Stimulated activated CD4-positive, alpha-beta T cell treated with anti-CD3 and anti-CD28 coated beads, Interleukin-1b, Interleukin-23, amount 100 ng/mL, for 4 hours (primary cell): ENCODE results near the gene STAT5B.
"Not testable (repeated sequence)": the region's sequence is repeated elsewhere in the genome, so short reads cannot be mapped to it uniquely, and the experiment has no call there.

Experiments used
- DNase-seq, 2 donors: peaks; one replicate each; pipeline ENCODE4 v3.0.0-alpha.2; 2020; ENCODE audit warnings: low read depth in 2 of 2

The STAT5B gene

DNA sequence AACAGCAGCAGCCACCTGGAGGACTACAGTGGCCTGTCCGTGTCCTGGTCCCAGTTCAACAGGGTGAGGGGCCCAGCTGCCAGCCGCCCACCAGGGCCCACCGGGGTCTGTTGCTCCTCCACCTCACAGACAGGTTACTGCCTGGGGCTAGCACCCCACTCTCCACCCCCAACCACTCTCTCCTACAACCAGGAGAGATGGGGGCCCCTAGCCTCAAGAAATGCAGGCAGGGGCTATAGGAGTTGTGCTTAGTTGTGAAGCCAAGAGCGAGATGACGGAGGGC lies 30.1 kb upstream of the STAT5B start:
- no peak for DNase-seq

DNA sequence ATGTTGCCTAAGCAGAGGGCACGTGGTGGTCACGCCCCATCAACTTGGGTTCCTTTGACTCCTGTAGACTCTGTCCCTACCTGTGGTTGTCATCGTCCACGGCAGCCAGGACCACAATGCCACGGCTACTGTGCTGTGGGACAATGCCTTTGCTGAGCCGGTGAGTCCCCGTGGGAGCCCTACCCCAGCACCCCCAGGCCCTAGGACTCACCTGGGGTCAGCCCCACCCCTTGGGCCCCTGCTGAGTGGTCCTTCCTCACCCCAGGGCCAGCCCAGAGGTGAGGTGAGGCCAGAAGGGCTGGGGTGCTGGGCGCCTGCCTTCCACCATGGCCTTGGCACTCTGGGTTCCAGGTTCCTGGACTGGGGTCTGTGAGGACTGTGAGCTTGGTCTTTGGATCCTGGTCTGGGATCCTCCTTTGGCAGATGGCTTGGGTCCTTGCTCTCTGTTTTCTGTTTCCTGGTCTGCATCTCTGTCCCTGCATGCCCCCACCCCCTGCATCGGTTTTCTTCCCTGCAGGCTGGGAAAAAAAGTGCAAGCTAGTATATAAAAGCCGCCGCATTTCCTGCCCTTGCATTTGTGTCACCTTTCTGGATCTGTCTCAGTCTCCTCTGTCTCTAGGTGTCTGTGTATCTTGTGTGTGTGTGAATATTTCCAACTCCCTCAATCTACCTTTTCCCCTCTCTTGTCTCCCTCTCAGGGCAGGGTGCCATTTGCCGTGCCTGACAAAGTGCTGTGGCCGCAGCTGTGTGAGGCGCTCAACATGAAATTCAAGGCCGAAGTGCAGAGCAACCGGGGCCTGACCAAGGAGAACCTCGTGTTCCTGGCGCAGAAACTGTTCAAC lies 29.6 kb upstream of the STAT5B start:
- no peak for DNase-seq

DNA sequence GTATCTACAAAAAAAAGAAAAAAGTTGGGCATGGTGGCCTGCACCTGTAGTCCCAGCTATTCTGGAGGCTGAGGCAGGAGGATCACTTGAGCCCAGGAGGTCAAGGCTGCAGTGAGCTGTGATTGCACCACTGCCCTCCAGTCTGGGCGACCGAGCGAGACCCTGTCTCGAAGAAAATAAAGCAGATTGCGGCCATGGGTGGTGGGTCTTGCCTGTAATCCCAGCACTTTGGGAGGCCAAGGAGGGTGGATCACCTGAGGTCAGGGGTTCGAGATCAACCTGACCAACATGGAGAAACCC lies 28.8 kb upstream of the STAT5B start:
- not testable (repeated sequence) for DNase-seq

DNA sequence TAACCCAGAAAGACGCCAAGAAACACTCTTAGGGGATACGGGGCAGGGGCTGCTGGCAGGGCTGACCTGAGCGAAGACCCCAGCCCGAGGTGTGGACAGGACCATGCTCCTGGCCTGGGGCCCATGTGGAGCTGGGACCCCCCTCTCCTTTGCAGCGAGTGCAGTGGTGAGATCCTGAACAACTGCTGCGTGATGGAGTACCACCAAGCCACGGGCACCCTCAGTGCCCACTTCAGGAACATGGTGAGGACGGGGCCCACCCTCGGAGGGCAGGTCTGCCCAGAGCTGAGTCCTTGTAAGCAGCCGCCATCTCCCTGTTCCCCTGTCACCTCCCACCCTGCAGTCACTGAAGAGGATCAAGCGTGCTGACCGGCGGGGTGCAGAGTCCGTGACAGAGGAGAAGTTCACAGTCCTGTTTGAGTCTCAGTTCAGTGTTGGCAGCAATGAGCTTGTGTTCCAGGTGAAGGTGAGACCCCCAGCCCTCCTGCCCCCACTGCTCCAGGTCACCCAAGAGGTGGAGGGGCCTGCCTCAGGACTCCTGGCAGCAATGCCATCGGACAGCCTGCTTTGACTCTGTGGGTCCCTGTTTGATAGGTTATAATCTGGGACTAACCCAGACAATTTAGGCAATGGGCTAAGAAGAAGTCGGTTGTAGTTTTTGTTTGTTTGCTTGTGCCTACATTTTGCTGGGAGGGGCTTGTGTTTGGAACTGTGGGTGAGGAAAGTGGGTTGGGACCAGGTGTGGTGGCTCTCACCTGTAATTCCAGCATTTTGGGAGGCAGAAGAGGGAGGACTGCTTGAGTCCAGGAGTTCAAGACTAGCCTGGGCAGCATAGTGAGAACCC lies 28.2 kb upstream of the STAT5B start:
- DNase-seq, result no peak

GRCh38 chr17:42303694-42304093 lies 27.5 kb upstream of the STAT5B start:
- no peak for DNase-seq

DNA sequence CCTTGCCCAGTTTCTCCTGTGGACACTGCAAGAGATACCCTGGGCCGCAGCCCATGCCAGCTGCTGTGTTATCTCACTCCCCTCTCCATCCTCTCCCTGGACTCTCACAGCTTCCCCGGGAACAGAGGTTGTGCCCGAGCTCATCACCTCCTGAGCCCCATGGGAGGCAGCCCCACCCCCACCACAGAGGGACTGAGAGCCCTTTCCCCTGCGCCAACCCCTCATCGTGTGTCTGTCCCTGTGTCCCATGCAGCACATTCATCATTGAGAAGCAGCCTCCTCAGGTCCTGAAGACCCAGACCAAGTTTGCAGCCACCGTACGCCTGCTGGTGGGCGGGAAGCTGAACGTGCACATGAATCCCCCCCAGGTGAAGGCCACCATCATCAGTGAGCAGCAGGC lies 24.8 kb upstream of the STAT5B start:
- DNase-seq, result no peak

GRCh38 chr17:42299913-42300312 lies 23.7 kb upstream of the STAT5B start:
- DNase-seq, result not testable (repeated sequence)

DNA sequence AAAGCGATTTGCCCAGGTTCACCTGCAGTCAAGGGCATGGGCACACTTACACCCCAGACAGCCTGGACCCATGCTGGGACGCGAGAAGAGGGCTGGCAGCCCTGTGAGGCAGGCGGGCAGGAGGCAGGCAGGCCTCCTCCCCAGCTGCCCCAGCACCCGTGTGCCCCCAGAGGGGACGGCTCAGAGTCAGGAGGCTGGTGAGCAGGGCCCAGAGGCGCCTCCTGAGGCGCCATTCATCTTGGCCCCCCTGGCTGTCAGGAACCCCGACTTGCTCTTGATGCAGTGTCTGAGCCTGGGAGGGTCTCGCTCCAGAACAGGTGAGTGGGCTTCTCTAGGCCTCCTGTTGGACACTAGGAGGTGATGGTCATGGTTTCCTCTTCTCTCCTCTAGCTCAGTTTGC lies 23.2 kb upstream of the STAT5B start:
- DNase-seq, result not testable (repeated sequence)

DNA sequence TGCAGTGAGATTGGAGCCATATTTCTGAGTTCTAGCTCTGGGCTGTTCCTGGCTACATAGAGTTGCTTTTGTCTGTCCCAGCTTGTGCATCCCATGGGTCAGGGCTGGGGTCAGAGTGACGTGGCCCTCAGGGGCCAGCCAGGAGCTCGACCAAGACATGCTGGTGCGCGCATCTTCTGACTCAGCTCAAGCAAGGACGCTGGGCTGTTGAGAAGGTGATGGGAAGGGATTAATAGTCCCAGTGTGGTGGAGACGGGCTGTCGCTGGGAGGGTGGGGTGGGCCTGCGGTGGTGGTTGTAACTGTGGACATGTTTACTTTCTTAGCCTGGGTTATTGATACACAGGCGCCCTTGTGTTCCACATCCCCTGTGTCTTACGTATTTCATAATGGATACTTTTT lies 21.6 kb upstream of the STAT5B start:
- DNase-seq, result not testable (repeated sequence)

DNA sequence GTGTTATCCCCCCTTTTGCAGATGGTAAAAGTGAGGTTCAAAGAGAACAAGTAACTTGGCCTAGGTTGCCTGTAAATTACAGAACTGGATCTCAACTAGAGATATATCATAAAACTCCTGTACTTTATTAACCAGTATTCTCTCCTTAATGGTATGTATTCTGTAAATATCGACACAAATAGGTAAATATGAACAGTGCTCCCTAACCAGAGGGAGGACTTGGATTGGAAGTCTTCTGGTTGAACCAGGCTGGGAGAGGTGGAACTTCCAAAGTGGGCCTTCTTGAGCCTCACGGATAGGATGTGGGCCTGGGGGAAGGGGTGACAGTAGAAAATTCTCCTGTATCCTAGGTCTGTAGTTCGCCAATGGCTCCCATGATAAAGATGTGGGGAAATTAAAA lies 19.8 kb upstream of the STAT5B start:
- no peak for DNase-seq

DNA sequence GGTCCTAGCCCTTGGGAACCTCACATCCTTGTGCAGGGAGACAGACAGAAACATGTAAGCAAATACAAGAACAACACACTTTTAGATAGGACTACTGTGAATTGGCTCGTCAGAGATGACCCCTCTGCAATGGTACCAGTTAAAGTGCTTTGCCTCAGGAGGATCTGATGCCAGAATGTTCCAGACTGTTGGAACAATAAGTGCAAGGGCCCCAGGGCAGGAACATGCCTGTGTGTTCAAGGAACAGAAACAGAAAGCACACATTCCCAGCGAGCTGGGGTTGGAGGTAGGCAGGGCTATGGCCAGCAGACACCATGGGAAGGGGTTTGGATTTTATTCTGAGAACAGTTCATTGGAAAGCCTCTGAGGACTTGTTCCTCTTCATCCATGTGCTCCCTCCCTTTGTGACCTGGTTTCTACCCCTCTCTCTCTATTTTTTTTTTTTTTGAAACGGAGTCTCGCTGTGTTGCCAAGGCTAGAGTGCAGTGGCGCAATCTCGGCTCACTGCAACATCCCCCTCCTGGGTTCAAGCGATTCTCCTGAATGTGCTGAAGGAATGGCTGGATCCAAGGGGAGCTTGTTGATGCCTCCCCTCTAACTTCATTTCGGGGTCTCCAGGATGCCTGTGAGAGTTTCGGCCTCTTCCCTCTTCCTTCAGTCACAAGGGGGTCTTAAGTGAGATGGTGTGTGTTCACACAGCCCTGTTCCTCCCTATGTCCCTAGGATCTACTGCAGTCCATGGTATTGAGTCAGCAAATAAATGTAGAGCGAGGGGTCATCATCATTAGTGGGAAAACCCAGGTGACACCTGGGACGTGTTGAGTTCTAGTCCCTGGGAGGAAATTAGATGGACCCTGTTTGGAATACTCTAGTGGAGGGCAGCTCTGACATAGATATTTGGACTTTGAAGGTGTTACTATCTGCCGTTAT lies 18.5 kb upstream of the STAT5B start:
- no peak for DNase-seq

DNA sequence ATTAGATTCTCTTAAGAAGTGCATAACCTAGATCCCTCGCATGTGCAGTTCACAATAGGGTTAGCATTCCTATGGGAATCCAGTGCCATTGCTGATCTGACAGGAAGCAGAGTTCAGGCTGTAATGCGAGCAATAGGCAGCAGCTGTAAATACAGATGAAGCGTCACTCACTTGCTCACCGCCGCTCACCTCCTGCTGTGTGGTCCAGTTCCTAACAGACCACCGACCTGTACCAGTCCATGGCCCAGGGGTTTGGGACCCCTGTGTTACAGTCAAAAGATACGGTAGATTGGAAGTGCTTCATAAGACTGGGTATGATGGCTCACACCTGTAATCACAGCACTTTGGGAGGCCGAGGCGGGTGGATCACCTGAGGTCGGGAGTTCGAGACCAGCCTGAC lies 14.9 kb upstream of the STAT5B start:
- no peak for DNase-seq

GRCh38 chr17:42290577-42290976 lies 14.4 kb upstream of the STAT5B start:
- no peak for DNase-seq

- DNase-seq, result peak; percentile 60 to 74
Measured at GRCh38 chr17:42289611-42290181, 13.5 kb upstream of the STAT5B start.

DNA sequence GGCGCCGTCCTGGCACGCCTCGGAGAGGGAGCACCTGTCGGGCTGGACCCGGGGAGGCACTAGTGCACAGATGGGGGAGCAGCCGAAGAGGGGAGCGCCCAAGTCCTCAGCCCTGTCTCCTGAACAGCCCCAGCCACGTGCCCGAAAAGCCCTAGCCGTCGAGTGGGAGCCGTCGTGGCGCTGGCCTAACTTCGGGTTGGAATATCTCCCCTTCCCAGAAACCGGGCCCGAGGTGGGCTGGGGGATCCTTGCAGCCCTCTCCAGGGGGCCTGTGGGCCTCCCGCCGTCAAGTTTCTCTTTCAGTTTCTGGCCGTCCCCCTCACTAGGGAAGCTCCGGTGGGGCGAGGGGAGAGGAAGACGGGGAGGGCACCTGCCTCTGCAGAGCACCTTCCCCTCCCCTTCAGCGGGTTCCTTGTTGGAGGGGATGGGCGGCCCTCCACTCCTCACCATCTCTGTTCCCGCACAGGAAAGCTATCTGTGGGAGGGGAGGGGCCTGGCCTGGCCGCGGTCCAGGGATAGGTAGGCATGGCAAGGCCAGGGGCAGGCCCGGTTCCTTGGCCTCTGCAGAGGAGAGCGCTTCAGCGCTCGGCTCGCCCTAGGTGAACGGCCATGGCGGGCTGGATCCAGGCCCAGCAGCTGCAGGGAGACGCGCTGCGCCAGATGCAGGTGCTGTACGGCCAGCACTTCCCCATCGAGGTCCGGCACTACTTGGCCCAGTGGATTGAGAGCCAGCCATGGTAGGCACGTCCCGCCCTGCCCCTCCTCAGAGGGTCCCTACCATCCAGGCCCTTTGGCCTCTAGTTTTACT lies 12.8 kb upstream of the STAT5B start:
- peak; percentile 60 to 65 for DNase-seq

GRCh38 chr17:42287977-42288802 lies 12.0 kb upstream of the STAT5B start, which contains the start of gene STAT5A:
Gene STAT5A (plus strand): TSS chr17:42288498. CDS start chr17:42289412, 914 bp downstream.
- peak; percentile 52 to 73 for DNase-seq

GRCh38 chr17:42287305-42287976 lies 11.2 kb upstream of the STAT5B start:
- peak; percentile 35 to 56 for DNase-seq

- DNase-seq, result no peak
Measured at GRCh38 chr17:42286411-42287221, 10.4 kb upstream of the STAT5B start.
